GM12878 (cell line): ENCODE data around the gene ZNF407. TPM values are rescaled to one million over a fixed set of nuclear protein-coding genes. Genes with fewer than 3 reads are reported as not detected.
A peak's percentile ranks its signal among the peaks of the same experiment; 100 is the strongest.

Experiments
- ATAC-seq: fragments of 200-7000 bp; cut with Tn5 transposase; 3 replicates; pipeline ENCODE4 v1.9.1; 2020; ENCODE audit warnings: mild to moderate bottlenecking, moderate library complexity
- BruUV-seq: library from RNA; stranded (reverse); fragments of 400-500 nt; replicated peaks from 2 replicates; lab custom pipeline; 2021; lab: Mats Ljungman, UMichigan
- CTCF ChIA-PET: fragments of 300-600 bp; sonication (Branson Sonifier 250); formaldehyde crosslinking; extraction: SDS; loops from one replicate; lab custom pipeline; 2021; ENCODE audit warnings: inconsistent platforms; lab: Yijun Ruan, JAX
- POLR2A ChIA-PET: fragments of 350-600 bp; formaldehyde crosslinking; extraction: SDS; loops from one replicate; lab custom pipeline; 2021; ENCODE audit warnings: inconsistent platforms; lab: Charles Lee
- RAD21 ChIA-PET: fragments of 300-600 bp; sonication (Branson Sonifier 250); formaldehyde crosslinking; loops from one replicate; lab custom pipeline; 2023; ENCODE audit warnings: antibody characterized with exemption; ENCODE audit not compliant: unreplicated experiment; lab: Charles Lee
- SMC1A ChIA-PET: fragments of 300-600 bp; sonication (Branson Sonifier 250); formaldehyde crosslinking; loops from one replicate; lab custom pipeline; 2023; ENCODE audit not compliant: unreplicated experiment, uncharacterized antibody; lab: Charles Lee
- DNase-seq: peaks from one replicate; pipeline ENCODE4 v3.0.0-alpha.2; 2011; ENCODE audit warnings: low read depth, low spot score
- FAIRE-seq: peaks from 3 replicates; lab custom pipeline; 2011; peaks lifted over from hg19 to GRCh38; lab: Jason Lieb, UNC
- H2AFZ ChIP-seq: 2 replicates; pipeline ENCODE4 v1.6.0; 2011; ENCODE audit warnings: low read depth, low read length, control low read depth; ENCODE audit not compliant: control insufficient read depth
- H3K27ac ChIP-seq: 2 replicates; pipeline ENCODE4 v1.5.1; 2011; ENCODE audit warnings: control low read depth; ENCODE audit not compliant: control insufficient read depth, insufficient read depth
- H3K27me3 ChIP-seq, 2 experiments: replicated peaks in 1 of 2; 2 replicates each; pipeline versions ENCODE4 v1.6.0 to v1.6.1; 2011; ENCODE audit warnings: low read length in 1 of 2; ENCODE audit not compliant: control insufficient read depth in 2 of 2, insufficient read depth in 2 of 2
- H3K36me3 ChIP-seq, 2 experiments: 2 replicates each; pipeline ENCODE4 v1.5.1; 2011; ENCODE audit warnings: low read length in 1 of 2; ENCODE audit not compliant: control insufficient read depth in 2 of 2, insufficient read depth in 2 of 2
- H3K4me1 ChIP-seq: 2 replicates; pipeline ENCODE4 v1.6.1; 2011; ENCODE audit warnings: mild to moderate bottlenecking, low read length, moderate library complexity, mixed read lengths; ENCODE audit not compliant: control insufficient read depth, insufficient read depth
- H3K4me2 ChIP-seq: 2 replicates; pipeline ENCODE4 v1.6.0; 2011; ENCODE audit warnings: control low read depth; ENCODE audit not compliant: control insufficient read depth, insufficient read depth
- H3K4me3 ChIP-seq: fragments of 200-600 bp; sonication (generic); 2 replicates; pipeline ENCODE4 v1.5.1; 2016
- H3K79me2 ChIP-seq: 2 replicates; pipeline ENCODE4 v1.6.0; 2011; ENCODE audit warnings: low read length; ENCODE audit not compliant: control insufficient read depth, insufficient read depth
- H3K9ac ChIP-seq: 2 replicates; pipeline ENCODE4 v1.8.0; 2011; ENCODE audit warnings: low read length, control low read depth, mixed read lengths; ENCODE audit not compliant: control insufficient read depth, insufficient read depth
- H3K9me3 ChIP-seq: replicated peaks from 3 replicates; pipeline ENCODE4 v1.5.1; 2011; ENCODE audit warnings: mild to moderate bottlenecking, low read length; ENCODE audit not compliant: control insufficient read depth, insufficient read depth
- H4K20me1 ChIP-seq: 2 replicates; pipeline ENCODE4 v1.6.0; 2011; ENCODE audit not compliant: control insufficient read depth, insufficient read depth
- CBX3 ChIP-seq: fragments of 200-600 bp; sonication (generic); IDR thresholded peaks from 2 replicates; pipeline ENCODE4 v1.6.1; 2016; ENCODE audit warnings: low read depth, borderline replicate concordance
- CTCF ChIP-seq, 3 experiments: IDR thresholded peaks in 2 of 3; conservative IDR thresholded peaks in 1 of 3; 2 replicates each; pipeline ENCODE4 v1.5.1; 2011; ENCODE audit warnings: low read depth in 3 of 3, low read length in 3 of 3, mild to moderate bottlenecking in 3 of 3, control low read depth in 2 of 3, moderate library complexity in 2 of 3, inconsistent platforms in 1 of 3, mixed read lengths in 1 of 3; ENCODE audit not compliant: control insufficient read depth in 2 of 3, insufficient read depth in 1 of 3; ENCODE audit errors: extremely low read depth in 1 of 3
- CUX1 ChIP-seq: IDR thresholded peaks from 2 replicates; pipeline ENCODE4 v1.6.1; 2012; ENCODE audit warnings: improper control_type of control experiment, low read depth, low read length; ENCODE audit not compliant: insufficient replicate concordance
- RAD21 ChIP-seq: IDR thresholded peaks from 2 replicates; pipeline ENCODE4 v1.6.1; 2011; ENCODE audit warnings: mild to moderate bottlenecking, low read depth, low read length, moderate library complexity; ENCODE audit not compliant: insufficient read depth
- SMC3 ChIP-seq: IDR thresholded peaks from 2 replicates; pipeline ENCODE4 v1.6.1; 2011; ENCODE audit warnings: low read length, improper control_type of control experiment, borderline replicate concordance
- TCF3 ChIP-seq: IDR thresholded peaks from 2 replicates; pipeline ENCODE4 v1.6.1; 2012; ENCODE audit warnings: low read depth, mild to moderate bottlenecking, low read length, borderline replicate concordance; ENCODE audit not compliant: insufficient read depth
- YY1 ChIP-seq: IDR thresholded peaks from 2 replicates; pipeline ENCODE4 v1.6.1; 2011; ENCODE audit warnings: low read depth, mild to moderate bottlenecking, low read length
- WGBS: methylation state at CpG from one replicate; pipeline ENCODE4 v1.1.6; 2016; ENCODE audit warnings: low lambda C conversion rate; ENCODE audit not compliant: insufficient replicate concordance, insufficient coverage; ENCODE audit errors: missing lambda C conversion rate; 5-methylcytosine and 5-hydroxymethylcytosine counted together
- in situ Hi-C: fragments of 300-500 bp; cut with MboI; formaldehyde crosslinking; loops from 9 replicates; pipeline ENCODE4 v1.14.3; 2018; ENCODE audit warnings: mixed read lengths
- intact Hi-C: fragments of 100-400 bp; cut with micrococcal nuclease; formaldehyde crosslinking; loops from one replicate; pipeline ENCODE4 v1.14.2; 2022; ENCODE audit not compliant: unreplicated experiment
- polyA plus RNA-seq, 11 experiments: library from polyadenylated mRNA; depleted of rRNA in 4 of 11; unstranded in 6 of 11; stranded (reverse) in 5 of 11; fragments of >200 nt; fragmentation: Nextera tagmentation in 4 of 11; fragmentation: Illumina TruSeq in 1 of 11; extraction: Ambion mirVana in 4 of 11; extraction: Trizol in 1 of 11; gene quantifications; 1 replicate in 1 of 11; 2 replicates in 10 of 11; pipeline versions ENCODE4 v1.2.1 to v1.2.3, GENCODE V29; 2011 to 2016; ENCODE audit warnings: inconsistent platforms in 2 of 11, missing spikeins in 2 of 11, low read depth in 1 of 11
- total RNA-seq, 4 experiments: library from RNA; depleted of rRNA in 3 of 4; stranded (reverse); fragments of >200 nt in 3 of 4; fragmentation: Illumina TruSeq in 1 of 4; extraction: Trizol in 1 of 4; gene quantifications; 2 replicates each; pipeline versions ENCODE4 v1.2.1 to v1.2.3, GENCODE V29; 2013 to 2021

Gene ZNF407
- total and polyA plus RNA-seq, 10 of the 15 experiments (the other 5 are each of a cell fraction or from before 2014, with no cell fraction given): 0.69 to 11.6 (median 5.3) TPM

GRCh38 chr18:74551452-74551851 is 46.2 kb upstream of the ZNF407 start (continued):
- no peak for TF ChIP-seq CUX1
- TF ChIP-seq TCF3: no peak

- H2AFZ ChIP-seq: no peak overlapping the region
- ATAC-seq: peak; percentile 100
- H3K79me2 ChIP-seq: no peaks in the 10 kb centered on the region
- peaks cover 5% of the 10 kb centered on the region; the same call in 1 of the 3 replicates for H3K9me3 ChIP-seq
- ChIA-PET CTCF (interaction anchor here (0.6 to 1.6 kb wide), 44 partner anchors 10 to 512 kb away, joined by 3 to 42 read pairs (median 5); partner anchors contain the start of gene CNDP2), POLR2A (interaction anchor here (0.6 to 0.9 kb wide), 4 partner anchors 10 to 309 kb away, joined by 3 to 6 read pairs (median 4); partner anchors contain the start of gene ZNF407), SMC1A (interaction anchor here (0.6 to 1.9 kb wide), 28 partner anchors 10 to 927 kb away, joined by 3 to 22 read pairs (median 4); partner anchors contain the start of gene CNDP2), RAD21 (interaction anchor here (0.6 to 1.9 kb wide), 19 partner anchors 10 to 673 kb away, joined by 3 to 15 read pairs (median 5); partner anchors contain the start of gene CNDP2)
- in situ Hi-C loops (loop anchor here (5.0 kb wide), 2 partner anchors 200 to 355 kb away; no protein-coding TSS in a partner anchor), intact Hi-C loops (loop anchor here (1.0 to 5.0 kb wide), 3 partner anchors 199 to 510 kb away; no protein-coding TSS in a partner anchor)
- H3K9ac ChIP-seq: no peak overlapping the region
- no TSS peak for BruUV-seq
- WGBS: 0% methylated on average over 5 of the region's 5 CpGs
- 0 out of 2 replicates have a peak, but pooled peaks cover 4% of the 10 kb centered on the region for H3K4me1 ChIP-seq
- H3K4me2 ChIP-seq: no peak overlapping the region
- FAIRE-seq: peak; percentile 93
- peak; percentile 51 for DNase-seq
- H3K36me3 ChIP-seq: no peaks in the 10 kb centered on the region
- H3K27ac ChIP-seq: no peak overlapping the region
- H4K20me1 ChIP-seq: no peaks in the 10 kb centered on the region
- H3K4me3 ChIP-seq: no peak overlapping the region
- peak; percentile 76 to 92 (median 76); a peak in 5 of 6 replicates for TF ChIP-seq CTCF (IDR thresholded peaks at IDR 0.05 in 2 of 3, conservative IDR thresholded peaks at IDR 0.05 in 1 of 3; ENCODE audit: control insufficient read depth in 2 of 3, extremely low read depth in 1 of 3, insufficient read depth in 1 of 3, low read depth in 3 of 3, low read length in 3 of 3)
- TF ChIP-seq SMC3: peak; percentile 76
- 0 out of 2 replicates have a peak, but pooled peaks have one; percentile 36 for TF ChIP-seq YY1
- TF ChIP-seq CBX3: no peak
- TF ChIP-seq RAD21: peak; percentile 86
- TF ChIP-seq, all 136 proteins: peak for 4
- no peaks in the 10 kb centered on the region; a peak in 1 of 4 replicates for H3K27me3 ChIP-seq
Measured at GRCh38 chr18:74551936-74552555, 45.6 kb upstream of the ZNF407 start.
